Fibroblast of the conjunctiva (primary cell): ENCODE data around the gene ARL9.

Experiments
- DNase-seq: peaks from one replicate; pipeline ENCODE4 v3.0.0-alpha.2; 2010; ENCODE audit warnings: low read depth

ARL9 gene, protein sequence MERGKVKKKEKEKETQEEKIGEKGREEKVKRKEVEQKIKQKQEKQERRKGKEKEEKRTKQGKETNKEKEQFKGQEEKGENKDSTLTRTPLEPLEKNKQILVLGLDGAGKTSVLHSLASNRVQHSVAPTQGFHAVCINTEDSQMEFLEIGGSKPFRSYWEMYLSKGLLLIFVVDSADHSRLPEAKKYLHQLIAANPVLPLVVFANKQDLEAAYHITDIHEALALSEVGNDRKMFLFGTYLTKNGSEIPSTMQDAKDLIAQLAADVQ

DNA sequence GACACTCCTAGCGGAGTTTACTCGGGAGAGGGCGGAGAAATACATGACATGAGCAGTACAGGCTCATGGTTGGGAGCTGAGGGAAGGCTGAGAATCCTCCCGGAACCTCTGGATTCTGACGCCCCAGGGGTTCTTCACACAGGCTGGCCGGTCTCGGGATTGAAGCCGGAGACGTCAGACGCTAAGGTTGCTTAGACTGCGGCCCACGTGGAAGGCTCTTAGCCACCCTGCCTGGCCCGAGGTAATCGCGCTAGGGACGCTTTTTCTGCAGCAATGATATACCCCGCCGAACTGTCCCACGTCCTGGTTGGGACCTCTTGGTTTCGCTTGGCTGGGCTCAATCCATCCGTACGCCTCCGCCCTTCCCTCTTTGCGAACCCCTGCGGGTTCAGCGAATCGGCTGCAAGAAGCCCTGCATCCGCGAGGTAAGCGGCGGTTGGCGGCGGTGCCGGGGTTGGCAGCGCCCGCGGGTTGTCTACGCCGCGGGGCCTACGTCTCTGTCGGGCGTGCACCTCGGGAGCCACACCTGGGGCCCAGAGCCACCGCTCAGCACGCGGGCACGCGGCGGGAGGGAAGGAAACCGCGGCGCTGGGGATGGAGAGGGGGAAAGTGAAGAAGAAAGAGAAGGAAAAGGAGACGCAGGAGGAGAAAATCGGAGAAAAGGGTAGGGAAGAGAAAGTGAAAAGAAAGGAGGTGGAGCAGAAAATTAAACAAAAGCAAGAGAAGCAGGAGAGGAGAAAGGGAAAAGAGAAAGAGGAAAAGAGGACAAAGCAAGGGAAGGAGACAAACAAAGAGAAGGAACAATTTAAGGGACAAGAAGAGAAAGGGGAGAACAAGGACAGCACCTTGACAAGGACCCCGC, at the start of gene ARL9:
TSS of gene ARL9 (plus strand) at position 523 of the 862 bp plus-strand sequence. CDS start at position 595, 72 bp downstream.
- DNase-seq, result peak; percentile 20

DNA sequence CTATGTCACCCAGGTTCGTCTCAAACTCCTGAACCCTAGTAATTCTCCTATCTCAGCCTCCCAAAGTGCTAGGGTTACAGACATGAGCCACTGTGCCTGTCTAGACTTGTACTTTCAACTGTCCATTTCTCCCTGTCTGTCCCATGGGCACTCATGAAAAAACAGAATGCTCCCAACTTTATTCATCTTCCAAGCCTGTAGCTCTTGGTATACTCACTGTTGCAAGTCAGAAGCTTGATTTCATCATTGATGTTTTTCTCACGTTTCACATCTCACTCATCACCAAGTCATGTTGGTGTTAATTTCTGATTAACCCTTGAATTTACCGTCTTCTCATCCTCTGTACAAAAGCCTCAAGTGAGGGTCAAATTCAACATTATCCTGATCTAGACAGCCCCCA, 45.5 kb upstream of the ARL9 start:
- no peak for DNase-seq

DNA sequence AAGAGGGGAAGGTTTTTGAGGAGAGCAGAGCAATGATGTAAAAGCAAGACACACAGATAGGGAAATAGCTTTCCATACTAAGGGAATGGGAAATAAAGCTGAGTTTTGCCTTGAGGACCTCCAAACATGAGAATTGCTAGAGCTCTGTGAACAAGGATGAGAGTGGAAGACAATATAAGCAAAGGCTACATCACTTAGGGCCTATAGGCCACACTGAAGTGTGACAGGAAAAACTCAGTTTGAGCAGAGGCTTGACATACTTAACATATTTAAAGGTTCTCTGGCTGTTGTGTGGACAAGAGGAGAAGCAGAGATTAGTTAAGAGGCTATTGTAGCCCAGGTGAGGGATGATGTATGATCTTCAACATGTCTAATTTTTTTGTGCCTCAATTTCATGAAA, 43.4 kb upstream of the ARL9 start:
- DNase-seq, result no peak

DNA sequence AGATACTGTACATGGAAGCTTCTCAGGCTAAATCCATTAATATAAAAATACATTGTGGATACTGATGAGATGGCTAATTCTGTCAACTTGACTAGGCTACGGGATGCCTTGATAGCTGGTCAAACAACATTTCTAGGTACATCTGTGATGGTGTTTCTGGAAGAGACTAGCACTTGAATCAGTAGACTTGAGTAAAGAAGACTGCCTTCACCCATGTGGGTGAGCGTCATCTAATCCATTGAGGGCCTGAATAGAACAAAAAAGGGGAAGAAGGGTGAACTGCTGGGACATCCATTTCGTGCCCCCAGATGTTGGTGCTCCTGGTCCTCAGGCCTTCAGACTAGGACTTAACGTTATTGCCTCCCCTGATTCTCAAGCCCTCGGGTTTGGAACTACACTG, 41.9 kb upstream of the ARL9 start:
- no peak for DNase-seq

DNA sequence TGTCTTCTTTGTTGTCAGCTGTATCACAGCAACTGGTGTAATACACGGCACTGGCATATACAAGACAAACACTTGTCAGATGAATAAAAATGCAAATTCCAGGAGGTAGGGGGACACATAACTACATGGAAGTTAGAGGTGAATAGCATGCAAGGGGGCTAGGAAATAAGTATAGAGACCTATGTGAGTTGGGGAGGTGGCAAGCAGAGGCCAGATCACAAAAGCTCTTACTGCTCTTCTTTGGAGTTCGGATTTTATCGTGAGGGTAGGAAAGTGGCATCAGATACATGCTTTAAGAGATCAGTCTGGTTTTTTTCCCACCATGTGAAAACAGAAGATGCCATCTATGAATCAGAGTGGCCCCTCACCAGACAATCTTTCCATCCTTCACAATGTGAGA, 41.0 kb upstream of the ARL9 start:
- no peak for DNase-seq

DNA sequence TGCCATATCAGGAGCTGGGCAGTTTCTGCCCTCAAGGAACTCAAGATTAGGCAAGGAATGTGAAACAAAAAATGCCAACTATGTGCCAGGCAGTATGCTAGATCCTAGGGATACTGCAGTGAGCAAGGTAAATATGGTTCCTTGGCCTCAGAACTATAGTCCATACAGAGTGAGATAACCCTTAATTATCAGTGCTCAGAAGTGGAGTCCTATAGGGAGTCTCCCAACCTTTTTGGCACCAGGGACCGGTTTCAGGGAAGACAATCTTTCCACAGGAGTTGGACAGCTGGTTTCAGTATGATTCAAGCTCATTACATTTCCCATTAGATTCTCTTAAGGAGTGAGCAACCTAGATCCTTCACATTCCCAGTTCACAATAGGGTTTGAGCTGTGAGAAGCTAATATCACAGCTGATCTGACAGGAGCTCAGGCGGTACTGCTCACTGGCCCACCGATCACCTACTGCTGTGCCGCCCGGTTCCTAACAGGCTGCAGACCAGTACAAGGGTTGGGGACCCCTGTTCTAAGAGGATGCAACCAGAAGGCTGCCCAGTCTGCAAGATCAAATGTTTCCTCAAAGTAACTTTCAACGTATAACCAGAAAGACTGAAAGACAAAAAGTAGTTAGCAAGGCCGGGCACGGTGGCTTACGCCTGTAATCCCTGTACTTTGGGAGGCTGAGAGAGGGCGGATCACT, 39.8 kb upstream of the ARL9 start:
- DNase-seq, result no peak

DNA sequence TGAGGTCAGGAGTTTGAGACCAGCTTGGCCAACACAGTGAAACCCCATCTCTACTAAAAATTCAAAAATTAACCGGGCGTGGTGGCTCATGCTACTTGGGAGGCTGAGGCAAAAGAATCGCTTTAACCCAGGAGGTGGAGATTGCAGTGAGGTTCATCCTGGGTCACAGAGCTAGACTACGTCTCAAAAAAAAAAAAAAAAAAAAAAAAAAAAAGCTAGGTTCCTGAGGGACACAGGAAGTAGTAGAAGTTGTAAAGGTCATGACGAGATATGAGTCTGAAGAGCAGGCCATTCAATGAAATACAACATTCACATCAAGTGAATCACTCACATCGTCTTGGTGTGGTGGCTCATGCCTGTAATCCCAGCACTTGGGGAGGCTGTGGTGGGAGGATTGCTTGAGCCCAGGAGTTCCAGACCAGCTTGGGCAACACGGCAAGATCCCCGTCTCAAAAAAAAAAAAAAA, 39.3 kb upstream of the ARL9 start:
- peak; percentile 48 for DNase-seq

DNA sequence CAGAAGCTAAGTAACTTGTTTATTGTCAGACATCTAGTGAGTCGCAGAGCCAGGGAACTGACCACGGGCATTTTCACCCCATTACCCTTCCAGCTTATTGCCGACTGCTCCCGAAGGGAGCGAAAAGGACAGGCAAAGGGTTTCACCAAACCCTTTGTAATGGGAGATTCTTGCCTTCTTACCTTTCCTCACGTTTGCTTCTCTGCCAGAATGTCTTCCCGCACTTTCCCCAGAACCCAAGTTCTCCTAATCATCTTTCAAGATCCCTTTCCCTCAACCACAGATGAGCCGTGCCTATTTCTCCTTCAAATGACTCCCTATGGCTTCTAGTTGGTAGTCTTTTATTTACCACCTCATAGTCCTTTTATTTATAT, 38.7 kb upstream of the ARL9 start:
- no peak for DNase-seq

DNA sequence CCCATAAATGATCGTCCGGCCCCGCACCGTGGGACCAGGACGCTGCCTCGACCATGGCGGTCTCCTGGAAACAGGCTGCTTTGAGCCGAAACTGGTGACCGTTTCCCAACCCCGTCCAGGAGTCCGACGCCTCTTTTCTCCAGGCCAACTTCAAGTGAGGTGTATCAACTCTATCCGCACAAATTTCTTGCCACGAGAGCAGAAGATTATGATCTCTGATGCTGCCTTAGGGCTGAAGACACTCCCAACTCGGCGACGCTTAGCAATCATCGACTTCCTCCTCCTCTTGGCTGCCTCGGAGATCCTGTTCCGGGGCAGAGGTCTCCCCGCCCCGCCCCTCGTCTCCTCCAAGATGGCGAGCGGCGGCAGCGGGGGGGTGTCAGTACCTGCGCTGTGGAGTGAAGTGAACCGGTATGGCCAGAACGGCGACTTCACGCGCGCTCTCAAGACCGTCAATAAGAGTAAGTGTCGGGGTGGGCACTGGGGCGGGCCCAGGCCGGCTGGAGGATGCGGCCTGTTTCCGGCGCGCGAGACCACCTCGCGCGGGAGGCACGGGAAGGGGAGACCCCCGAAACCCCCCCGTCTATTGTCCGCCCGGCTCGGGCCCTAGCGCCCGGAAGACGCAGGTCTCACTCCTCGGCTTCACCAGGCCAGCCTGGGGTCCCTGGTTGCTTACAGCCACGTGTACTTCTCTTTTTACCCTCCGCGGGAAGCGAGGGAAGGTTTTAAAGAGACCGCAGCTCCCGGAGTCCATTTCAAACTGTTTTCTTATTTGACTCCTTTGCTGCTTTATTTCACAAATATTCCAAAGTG, 38.1 kb upstream of the ARL9 start, which contains the start of gene SRP72:
TSS of gene SRP72 (plus strand) at position 334 of the 813 bp plus-strand sequence. CDS start at position 353, 19 bp downstream.
- DNase-seq, result peak; percentile 68

DNA sequence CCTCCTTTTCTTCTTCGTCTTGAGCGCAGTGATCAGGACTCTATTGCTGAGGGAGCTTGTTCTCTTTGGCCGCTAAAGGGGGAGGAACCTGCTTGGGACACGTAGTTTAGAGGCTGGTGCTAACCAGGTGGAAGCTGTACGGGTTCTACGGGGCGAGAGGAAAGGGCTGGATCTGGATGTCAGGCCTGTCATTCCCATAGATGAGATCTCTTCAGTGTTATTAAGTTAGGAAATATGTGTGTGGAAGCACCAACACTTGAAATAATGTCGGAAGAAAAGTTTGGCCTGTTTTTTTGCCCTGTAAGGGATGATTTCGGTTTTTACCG, 37.5 kb upstream of the ARL9 start:
- DNase-seq, result no peak

DNA sequence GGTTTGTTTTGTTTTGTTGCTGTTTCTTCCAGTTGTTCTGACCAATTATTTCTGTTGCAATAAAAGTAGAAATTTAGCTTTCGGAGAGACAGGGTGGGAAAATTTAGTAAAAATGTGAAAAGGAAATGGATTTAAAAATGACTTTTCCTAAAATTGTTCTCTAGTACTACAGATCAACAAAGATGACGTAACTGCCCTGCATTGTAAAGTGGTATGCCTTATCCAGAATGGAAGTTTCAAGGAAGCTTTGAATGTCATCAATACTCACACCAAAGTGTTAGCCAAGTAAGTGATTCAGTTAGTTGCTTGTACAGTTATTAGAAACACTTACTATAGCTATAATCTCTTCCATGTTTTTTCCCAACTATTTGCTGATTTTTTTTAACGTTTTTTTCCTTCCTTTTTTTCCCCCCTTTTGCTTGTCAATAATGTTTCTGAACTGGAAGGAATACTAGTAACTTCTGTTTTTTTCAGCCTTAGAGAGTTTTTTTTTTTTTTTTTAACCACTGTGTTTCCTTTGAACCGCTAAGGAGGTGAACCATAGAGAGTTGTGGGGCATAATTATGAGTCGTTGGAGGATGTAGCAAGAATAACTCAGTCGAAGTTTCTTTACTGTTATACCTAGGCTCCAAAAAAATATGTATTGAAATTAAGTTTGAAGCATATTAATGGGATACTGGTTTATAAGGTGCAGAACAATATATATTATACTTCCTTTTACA, 35.9 kb upstream of the ARL9 start:
- no peak for DNase-seq

DNA sequence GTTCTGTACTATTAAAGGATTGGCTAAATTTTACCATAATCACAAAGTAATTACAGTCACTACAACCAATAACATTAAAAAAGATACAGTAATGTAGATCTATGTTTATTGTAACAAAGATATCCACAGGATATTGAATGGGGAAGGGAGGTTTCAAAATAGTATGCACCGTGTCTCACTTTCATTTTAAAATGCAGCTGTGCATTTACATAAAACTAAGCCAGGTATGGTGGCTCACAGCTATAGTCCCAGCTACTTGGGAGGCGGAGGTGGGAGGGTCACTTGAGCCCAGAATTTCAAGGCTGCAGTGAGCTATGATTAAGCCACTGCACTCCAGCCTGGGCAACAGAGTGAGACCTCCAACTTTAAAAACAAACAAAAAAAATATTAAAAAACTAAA, 29.7 kb upstream of the ARL9 start:
- no peak for DNase-seq

DNA sequence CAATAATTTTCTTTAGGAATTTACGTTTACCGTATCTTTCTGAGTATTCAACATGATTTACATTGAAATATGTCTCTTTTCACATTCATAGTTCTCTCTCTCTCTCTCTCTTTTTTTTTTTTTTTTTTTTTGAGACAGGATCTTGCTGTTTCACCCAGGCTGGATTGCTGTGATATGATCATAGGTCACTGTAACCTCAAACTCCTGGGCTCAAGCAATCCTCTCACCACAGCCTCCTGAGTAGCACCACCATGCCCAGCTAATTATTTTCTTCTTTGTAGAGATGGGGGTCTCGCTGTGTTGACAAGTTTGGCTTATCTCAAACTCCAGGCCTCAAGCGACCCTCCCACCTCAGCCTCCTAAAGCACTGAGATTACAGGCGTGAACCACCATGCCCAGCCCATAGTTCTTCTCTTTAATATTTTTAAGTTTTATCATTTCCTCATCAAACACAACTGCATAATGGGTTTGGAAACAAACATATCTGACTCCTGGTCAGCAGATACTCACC, 28.3 kb upstream of the ARL9 start:
- DNase-seq, result no peak

DNA sequence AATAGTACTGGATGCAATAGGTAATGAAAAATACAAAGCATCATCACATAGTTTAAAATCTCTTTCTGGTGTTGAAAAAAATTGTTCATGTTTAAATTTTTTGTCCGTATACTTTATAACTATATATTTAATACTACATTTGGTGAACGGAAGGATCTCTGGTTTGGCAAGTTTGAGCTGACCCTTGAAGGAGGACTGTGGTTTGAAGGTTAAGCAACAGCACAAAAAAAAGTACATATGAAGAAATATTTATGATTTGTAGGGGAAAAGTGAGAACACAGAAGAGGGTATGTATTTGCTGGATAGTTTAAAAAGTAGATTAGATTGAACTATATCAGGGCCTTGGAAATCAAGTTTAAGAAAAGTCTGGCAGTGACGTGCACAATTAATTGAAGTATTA, 24.9 kb upstream of the ARL9 start:
- DNase-seq, result no peak

DNA sequence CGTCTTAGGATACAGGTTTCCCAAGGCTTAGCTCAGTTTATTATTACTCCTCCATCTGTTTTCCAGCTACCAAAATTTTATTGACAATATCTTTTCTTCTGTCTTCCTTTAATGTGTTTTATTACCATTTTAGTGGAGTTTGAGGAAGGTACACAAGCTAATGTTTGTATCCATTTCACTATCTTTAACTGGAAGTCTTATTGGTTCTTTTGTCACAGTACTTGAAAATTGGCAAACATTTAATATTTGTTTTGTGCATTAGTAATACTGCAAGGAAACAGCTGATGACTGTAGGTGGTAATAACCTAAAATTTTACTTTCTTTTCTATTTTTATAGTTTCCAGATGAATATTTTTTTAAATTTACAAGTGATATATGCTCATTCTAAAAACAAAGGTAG, 9.3 kb upstream of the ARL9 start:
- DNase-seq, result no peak

DNA sequence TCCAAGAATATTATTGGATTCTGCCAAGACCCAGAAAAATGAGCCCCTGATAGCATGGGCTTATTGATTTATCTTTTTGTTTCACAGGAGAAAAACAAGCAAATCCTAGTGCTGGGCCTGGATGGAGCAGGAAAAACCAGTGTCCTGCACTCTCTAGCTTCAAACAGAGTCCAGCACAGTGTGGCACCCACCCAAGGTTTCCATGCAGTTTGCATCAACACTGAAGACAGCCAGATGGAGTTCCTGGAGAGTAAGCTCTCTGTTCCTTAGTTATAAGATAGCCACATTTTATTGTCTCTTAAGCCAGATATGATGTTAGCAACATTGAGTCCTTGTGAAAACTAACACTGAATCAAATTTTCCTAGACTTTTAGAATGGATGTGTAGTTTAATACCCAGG, 5.5 kb downstream of the ARL9 start:
- no peak for DNase-seq

DNA sequence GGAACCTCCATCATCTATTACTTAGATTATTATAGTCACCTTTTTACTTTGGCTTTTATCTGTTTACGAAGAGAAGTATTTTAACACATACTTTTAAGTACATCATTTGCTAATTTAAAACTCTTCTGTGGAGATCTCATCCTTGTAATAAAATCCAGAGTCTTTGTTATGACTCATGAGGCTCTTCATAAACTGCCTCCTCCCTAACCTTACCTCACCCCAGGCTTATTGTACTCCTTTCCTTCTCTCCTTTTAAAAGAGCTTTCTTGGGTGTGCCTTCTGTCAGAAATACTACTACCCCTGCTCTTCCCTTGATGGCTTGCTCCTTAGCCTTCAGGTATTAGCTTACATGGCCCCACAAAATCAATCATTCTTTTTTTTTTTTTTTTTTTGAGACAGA, 6.6 kb downstream of the ARL9 start:
- no peak for DNase-seq

DNA sequence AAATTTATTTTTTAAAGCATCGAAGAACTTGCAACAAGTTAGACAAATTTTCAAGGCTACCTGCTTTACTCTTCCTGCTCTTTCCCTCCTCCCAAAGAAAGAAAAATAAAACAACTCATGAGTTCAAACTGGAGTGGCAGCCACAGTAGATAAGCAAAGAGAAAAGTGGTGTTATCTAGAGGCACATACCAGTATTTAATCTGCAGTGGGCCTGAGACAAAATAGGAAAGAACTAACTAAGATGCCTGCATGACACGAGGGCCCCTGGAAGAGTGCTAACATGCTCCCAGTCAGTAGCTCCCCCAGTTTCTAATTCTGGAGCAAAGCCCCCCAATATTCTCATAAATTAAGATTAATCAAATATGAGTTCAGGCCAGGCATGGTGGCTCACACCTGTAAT, 7.9 kb downstream of the ARL9 start:
- DNase-seq, result no peak

DNA sequence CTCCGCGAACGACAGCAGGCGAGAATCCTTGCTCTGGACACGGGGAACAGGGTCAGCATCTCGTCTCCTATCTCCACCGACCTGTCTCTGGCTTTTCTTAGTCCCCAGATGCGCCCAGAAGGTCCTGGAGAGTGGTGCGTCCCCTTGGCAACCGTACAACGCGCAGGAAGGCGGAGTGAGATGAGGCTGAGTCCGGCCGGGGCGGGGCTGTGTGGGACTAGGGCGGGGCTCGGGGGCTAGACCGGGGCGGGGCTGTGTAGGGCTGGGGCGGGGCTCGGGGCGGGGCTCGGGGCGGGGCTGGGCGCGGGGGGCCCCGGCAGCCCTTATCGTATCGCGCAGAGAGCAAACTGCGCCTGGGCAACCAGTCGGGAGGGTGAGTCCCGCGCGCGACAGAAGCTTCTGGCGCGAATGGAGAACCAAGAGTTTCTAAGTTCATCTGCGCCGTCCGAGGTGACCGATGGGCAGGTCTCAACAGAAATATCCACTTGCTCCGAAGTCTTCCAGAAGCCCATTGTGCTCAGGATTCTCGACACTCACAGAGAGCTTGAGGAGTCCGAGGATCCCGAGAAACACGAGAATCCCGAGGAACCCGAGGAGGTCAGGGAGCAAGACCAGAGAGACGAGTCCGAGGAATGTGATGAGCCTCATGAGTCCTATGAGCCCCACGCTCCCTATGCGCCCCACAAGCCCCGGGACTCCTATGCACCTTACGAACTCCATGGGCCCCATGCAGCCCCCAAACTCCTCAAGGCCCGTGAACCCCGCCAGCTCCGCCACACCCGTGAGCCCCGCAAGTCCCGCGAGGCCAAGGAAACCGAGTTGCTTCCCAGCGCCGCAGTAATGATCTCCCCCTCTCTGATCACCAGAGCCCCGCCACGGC, 24.9 kb downstream of the ARL9 start:
- peak; percentile 68 for DNase-seq

DNA sequence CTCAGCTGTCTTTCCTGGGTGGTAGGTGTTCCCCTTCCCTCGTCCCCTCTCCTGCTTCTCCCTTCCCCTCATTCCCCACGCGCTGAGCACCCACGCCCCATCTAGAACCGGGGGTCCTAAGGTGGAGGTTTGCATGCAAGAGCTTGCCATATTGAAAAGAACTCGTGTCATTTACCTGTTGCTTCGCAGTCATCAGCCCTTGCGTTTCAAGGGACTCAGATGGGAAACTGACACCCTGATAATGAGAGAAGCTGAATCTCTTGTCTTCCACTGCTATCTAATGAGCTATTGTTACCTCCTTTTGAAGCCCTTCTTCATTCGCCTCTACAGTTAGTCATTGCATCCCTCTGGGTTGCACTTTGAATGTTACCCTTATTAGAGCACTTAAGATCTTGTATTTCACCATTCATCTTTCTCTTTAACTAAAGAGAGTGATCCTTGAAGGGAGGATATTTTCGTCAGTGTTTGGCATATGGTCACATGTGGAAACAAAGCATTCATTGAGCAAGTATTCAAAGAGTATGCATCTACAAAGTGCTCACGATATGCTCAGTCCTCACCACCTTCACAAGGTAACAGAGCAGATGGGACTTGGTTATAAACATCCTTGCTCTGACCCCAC, 25.7 kb downstream of the ARL9 start:
- DNase-seq, result no peak
